NB4 (cell line): ENCODE results near the gene CGNL1.

ENCODE experiments used
- DNase-seq: peaks from one replicate; pipeline ENCODE4 v3.0.0; 2010; ENCODE audit warnings: low read depth
- H3K4me3 ChIP-seq: one replicate; pipeline ENCODE4 v1.5.1; 2011; ENCODE audit warnings: mild to moderate bottlenecking, low read depth, low read length, moderate library complexity
- CTCF ChIP-seq: IDR thresholded peaks from one replicate; pipeline ENCODE4 v1.5.1; 2012; ENCODE audit warnings: low read depth, low read length
- MAX ChIP-seq: IDR thresholded peaks from 2 replicates; pipeline ENCODE4 v1.6.1; 2011; ENCODE audit warnings: low read depth, low read length
- MYC ChIP-seq: IDR thresholded peaks from 2 replicates; pipeline ENCODE4 v1.6.1; 2011; ENCODE audit warnings: low read depth, low read length
- POLR2A ChIP-seq: IDR thresholded peaks from 2 replicates; pipeline ENCODE4 v1.6.1; 2011; ENCODE audit warnings: mild to moderate bottlenecking; ENCODE audit not compliant: insufficient read length; ENCODE audit errors: extremely low read depth

Gene CGNL1

GRCh38 chr15:57542505-57542817 is 166.2 kb downstream of the CGNL1 start:
- no peak for TF ChIP-seq MAX
- no peak for TF ChIP-seq CTCF
- TF ChIP-seq MYC = no peak
- no peak for TF ChIP-seq POLR2A
- DNase-seq = no peak
- no peak overlapping the region for H3K4me3 ChIP-seq

- no peak overlapping the region for H3K4me3 ChIP-seq
- no peak for TF ChIP-seq POLR2A
- no peak for TF ChIP-seq CTCF
- TF ChIP-seq MAX = no peak
- DNase-seq = no peak
Observed at GRCh38 chr15:57544848-57545480, 168.7 kb downstream of the CGNL1 start.

- TF ChIP-seq POLR2A = no peak
- no peak for DNase-seq
- no peak overlapping the region for H3K4me3 ChIP-seq
Observed at GRCh38 chr15:57545995-57546394, 169.7 kb downstream of the CGNL1 start.

GRCh38 chr15:57547243-57547755 is 171.0 kb downstream of the CGNL1 start:
- no peak overlapping the region for H3K4me3 ChIP-seq
- TF ChIP-seq CTCF (no peak), MYC (no peak), POLR2A (no peak), MAX (no peak)
- DNase-seq = no peak

GRCh38 chr15:57548351-57548750 is 172.0 kb downstream of the CGNL1 start:
- TF ChIP-seq MAX (no peak), CTCF (no peak), POLR2A (no peak), MYC (no peak)
- H3K4me3 ChIP-seq = no peak overlapping the region
- DNase-seq = no peak

GRCh38 chr15:57548835-57549234 is 172.5 kb downstream of the CGNL1 start:
- no peak for TF ChIP-seq MYC
- no peak for TF ChIP-seq MAX
- no peak for TF ChIP-seq CTCF
- no peak for TF ChIP-seq POLR2A
- no peak overlapping the region for H3K4me3 ChIP-seq

More at GRCh38 chr15:57548835-57549234, 172.5 kb downstream of the CGNL1 start:
- DNase-seq = no peak
